RWPE1 (cell line): ENCODE results near the gene DHRS12.

Experiments
- CTCF ChIA-PET: fragments of 350-600 bp; sonication (Branson Sonifier 250); formaldehyde crosslinking; extraction: SDS; loops from one replicate; lab custom pipeline; 2021; lab: Yijun Ruan, JAX
- POLR2A ChIA-PET: fragments of 400-600 bp; formaldehyde crosslinking; extraction: SDS; loops from one replicate; lab custom pipeline; 2020; ENCODE audit warnings: antibody characterized with exemption; ENCODE audit not compliant: low non-redundant PET; lab: Yijun Ruan, JAX
- DNase-seq: peaks from one replicate; pipeline ENCODE4 v3.0.0; 2012; ENCODE audit warnings: low spot score
- H3K27ac ChIP-seq: fragments of 450-650 bp; 2 replicates; pipeline ENCODE4 v1.5.1; 2017
- TF ChIP-seq, protein P1 (sequence below): fragments of 450-650 bp; conservative IDR thresholded peaks from 2 replicates; pipeline ENCODE4 v1.5.1; 2017; ENCODE audit warnings: low read depth, mild to moderate bottlenecking

Gene DHRS12

DNA sequence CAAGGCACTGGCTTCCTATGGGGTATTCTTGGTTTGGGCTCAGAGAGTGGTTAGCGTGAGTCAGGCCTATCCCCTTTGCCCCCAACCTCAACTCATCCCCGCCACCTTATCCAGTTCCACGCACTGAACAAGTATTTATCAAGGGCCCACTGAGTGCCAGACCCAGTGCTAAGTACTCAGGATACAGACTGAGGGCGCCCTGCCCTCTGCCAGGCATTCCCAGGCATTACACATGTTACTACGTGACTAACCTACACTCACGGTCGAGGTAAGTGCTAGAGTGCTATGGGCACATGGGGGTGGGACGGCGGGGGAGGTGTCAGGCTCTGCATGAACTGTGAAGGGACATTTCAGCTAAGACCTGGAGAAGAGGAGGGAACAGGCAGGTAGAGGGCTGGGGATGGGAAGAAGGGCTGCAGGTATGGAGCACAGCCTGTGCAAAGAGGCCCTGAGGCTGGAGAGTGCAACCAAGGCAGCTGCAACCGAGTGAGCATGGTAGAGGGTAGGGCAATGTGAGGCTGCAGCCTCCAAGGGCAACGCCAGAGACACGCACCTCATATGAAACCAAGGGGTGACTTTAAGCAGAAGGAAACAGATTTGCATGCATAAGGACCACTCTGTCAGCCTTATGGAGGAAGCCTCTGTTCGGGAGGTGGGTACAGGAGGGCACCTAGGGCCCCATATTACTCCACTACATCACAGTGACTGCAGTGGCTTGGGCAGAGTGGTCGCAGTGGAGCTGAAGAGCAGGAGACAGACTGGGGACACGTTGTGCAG is 22.5 kb downstream of the DHRS12 start:
- POLR2A ChIA-PET, result no interaction called here

GRCh38 chr13:51780099-51780498 is 23.9 kb downstream of the DHRS12 start:
- ChIA-PET CTCF (no interaction called here), POLR2A (no interaction called here)
- H3K27ac ChIP-seq, result no peak overlapping the region
- TF ChIP-seq, protein P1, sequence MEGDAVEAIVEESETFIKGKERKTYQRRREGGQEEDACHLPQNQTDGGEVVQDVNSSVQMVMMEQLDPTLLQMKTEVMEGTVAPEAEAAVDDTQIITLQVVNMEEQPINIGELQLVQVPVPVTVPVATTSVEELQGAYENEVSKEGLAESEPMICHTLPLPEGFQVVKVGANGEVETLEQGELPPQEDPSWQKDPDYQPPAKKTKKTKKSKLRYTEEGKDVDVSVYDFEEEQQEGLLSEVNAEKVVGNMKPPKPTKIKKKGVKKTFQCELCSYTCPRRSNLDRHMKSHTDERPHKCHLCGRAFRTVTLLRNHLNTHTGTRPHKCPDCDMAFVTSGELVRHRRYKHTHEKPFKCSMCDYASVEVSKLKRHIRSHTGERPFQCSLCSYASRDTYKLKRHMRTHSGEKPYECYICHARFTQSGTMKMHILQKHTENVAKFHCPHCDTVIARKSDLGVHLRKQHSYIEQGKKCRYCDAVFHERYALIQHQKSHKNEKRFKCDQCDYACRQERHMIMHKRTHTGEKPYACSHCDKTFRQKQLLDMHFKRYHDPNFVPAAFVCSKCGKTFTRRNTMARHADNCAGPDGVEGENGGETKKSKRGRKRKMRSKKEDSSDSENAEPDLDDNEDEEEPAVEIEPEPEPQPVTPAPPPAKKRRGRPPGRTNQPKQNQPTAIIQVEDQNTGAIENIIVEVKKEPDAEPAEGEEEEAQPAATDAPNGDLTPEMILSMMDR, result no peak
- no peak for DNase-seq

More for the DNA sequence above, 22.5 kb downstream of the DHRS12 start:
- CTCF ChIA-PET, result interaction anchor here (0.5 to 0.8 kb wide), 3 partner anchors 346 to 407 kb away, joined by 3 read pairs; no protein-coding TSS in a partner anchor
- TF ChIP-seq, protein P1, result no peak
- peak; percentile 34 for DNase-seq
- H3K27ac ChIP-seq, result no peak overlapping the region

DNA sequence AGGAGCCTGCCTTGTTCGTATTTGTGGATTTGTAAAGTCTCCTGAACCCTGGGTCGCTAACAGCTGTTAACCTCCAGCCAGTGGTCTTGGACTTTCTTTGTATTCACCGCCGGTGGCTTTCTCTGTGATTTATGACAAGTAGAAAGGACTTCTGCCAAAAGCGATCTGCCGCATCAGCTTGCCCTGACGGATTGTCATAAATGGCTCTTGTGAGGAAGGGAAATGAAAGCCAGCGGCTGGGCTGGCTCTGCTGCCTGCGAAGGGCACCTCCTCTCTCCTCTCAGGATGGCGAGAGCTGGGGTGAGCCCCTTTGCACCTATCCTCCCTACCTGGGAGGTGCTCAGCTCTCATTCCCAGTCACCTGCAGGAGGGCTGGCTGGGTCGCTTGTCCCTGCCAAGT is 25.6 kb downstream of the DHRS12 start:
- DNase-seq, result no peak
- ChIA-PET POLR2A (no interaction called here), CTCF (interaction anchor here (0.7 kb wide), 1 partner anchor 302 kb away, joined by 3 read pairs; no protein-coding TSS in a partner anchor)
- TF ChIP-seq, protein P1, result no peak
- no peak overlapping the region for H3K27ac ChIP-seq

DNA sequence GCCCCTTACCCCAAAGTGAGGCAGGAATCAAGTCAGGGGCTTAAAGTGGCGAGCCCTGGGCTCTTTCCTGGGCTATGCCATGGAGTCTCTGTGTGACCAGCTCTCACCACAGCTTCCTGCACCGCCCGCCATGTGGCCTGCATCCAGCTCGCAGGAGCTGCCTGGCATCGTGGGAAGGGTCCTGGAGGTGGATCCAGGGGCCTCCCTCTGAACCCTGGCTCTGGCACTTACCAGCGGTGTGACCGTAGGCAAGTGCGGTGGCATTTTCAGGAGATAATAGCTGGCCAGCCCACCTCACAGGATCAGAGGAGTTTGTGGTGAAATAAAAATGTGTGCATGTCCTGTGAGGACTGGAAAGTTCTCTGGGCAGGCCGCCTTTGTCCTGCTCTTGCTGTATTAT is 26.0 kb downstream of the DHRS12 start:
- no peak for DNase-seq
- ChIA-PET POLR2A (no interaction called here), CTCF (interaction anchor here (0.7 kb wide), 1 partner anchor 302 kb away, joined by 3 read pairs; no protein-coding TSS in a partner anchor)
- H3K27ac ChIP-seq, result no peak overlapping the region
- TF ChIP-seq, protein P1, result no peak

DNA sequence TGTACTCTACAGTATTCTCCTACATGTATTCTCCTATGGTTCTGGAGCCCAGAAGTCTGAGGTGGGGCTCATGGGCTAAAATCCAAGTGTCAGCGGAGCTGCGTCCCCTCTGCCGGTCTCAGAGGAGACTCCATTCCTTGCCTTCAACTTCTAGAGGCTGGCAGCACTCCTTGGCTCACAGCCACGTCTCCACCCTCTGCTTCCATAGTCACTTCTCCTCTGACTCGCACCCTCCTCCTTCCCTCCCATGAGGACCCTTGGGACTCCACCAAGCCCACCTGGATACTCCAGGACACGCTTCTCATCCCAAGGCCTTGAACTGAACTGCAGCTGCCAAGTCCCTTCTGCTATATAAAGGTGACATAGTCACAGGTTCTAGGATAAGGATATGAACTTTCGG is 27.8 kb downstream of the DHRS12 start:
- ChIA-PET POLR2A (no interaction called here), CTCF (no interaction called here)
- no peak for DNase-seq

DNA sequence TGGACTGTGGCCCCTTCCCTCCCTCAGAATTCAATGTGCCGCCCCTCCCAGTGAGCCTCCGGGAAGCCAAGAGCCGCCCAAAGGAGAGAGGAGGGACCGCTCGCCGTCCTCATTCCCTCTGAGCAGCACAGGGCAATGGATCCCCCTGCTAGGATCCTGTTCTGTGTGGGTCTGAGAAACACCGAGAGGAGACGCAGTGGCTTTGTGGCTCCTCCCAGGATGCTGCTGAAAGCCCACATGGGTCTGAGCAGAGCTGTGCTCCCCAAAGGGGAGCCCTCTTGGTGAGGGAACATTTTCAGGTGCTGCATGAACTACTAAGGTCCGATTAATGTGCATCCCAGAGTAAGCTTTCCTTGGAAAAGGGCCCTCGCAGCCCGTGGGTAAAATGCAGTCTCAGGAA is 30.4 kb downstream of the DHRS12 start:
- POLR2A ChIA-PET, result no interaction called here
- no peak overlapping the region for H3K27ac ChIP-seq
- CTCF ChIA-PET, result no interaction called here
- DNase-seq, result no peak
- TF ChIP-seq, protein P1, result no peak

More for the DNA sequence above, 27.8 kb downstream of the DHRS12 start:
- TF ChIP-seq, protein P1, result no peak
- no peak overlapping the region for H3K27ac ChIP-seq
